WTC11 (cell line): ENCODE results near the gene LHFPL6. TPM values are rescaled to one million over a fixed set of nuclear protein-coding genes. Genes with fewer than 3 reads are reported as not detected.

Source experiments
- ATAC-seq: fragments of 200-7000 bp; cut with Tn5 transposase; 2 replicates; pipeline ENCODE4 v1.10.0; 2021; ENCODE audit warnings: mild to moderate bottlenecking, moderate library complexity
- CTCF ChIA-PET: fragments of 300-600 bp; sonication (Branson Sonifier 250); formaldehyde crosslinking; loops from one replicate; lab custom pipeline; 2021; ENCODE audit warnings: antibody characterized with exemption; lab: Charles Lee
- POLR2A ChIA-PET: fragments of 350-600 bp; sonication (Branson Sonifier 250); formaldehyde crosslinking; loops from one replicate; lab custom pipeline; 2021; ENCODE audit warnings: antibody characterized with exemption; lab: Charles Lee
- DNase-seq: peaks from one replicate; pipeline ENCODE4 v3.0.0; 2021; ENCODE audit warnings: low spot score
- H3K27ac Mint-ChIP-seq: 2 replicates; pipeline ENCODE4 v1.8.0; 2021; ENCODE audit warnings: mixed read lengths
- H3K27me3 Mint-ChIP-seq: 2 replicates; pipeline ENCODE4 v1.8.0; 2021; ENCODE audit warnings: low read depth, mild to moderate bottlenecking, moderate library complexity, mixed read lengths
- H3K36me3 Mint-ChIP-seq: 2 replicates; pipeline ENCODE4 v1.8.0; 2021; ENCODE audit warnings: mixed read lengths
- H3K4me1 Mint-ChIP-seq: 2 replicates; pipeline ENCODE4 v1.8.0; 2022; ENCODE audit warnings: mixed read lengths
- H3K4me3 Mint-ChIP-seq: 2 replicates; pipeline ENCODE4 v1.8.0; 2021; ENCODE audit warnings: mild to moderate bottlenecking, moderate library complexity, mixed read lengths
- H3K9me3 Mint-ChIP-seq: 2 replicates; pipeline ENCODE4 v1.8.0; 2021; ENCODE audit warnings: mixed read lengths
- CBFB ChIP-seq: sonication (generic); formaldehyde crosslinking; IDR thresholded peaks from 2 replicates; pipeline ENCODE4 v1.8.1; 2022; ENCODE audit warnings: mild to moderate bottlenecking, low read depth, missing genetic modification reagents
- E2F4 ChIP-seq: sonication (generic); formaldehyde crosslinking; IDR thresholded peaks from 2 replicates; pipeline ENCODE4 v1.8.1; 2022; ENCODE audit warnings: low read depth, mild to moderate bottlenecking, moderate library complexity, missing genetic modification reagents, borderline replicate concordance
- E2F5 ChIP-seq: sonication (generic); formaldehyde crosslinking; IDR thresholded peaks from 2 replicates; pipeline ENCODE4 v1.8.1; 2022; ENCODE audit warnings: mild to moderate bottlenecking, moderate library complexity, missing genetic modification reagents
- ELF4 ChIP-seq: sonication (generic); formaldehyde crosslinking; IDR thresholded peaks from 2 replicates; pipeline ENCODE4 v1.8.1; 2022; ENCODE audit warnings: low read depth, mild to moderate bottlenecking, moderate library complexity, missing genetic modification reagents
- ETV6 ChIP-seq: sonication (generic); formaldehyde crosslinking; IDR thresholded peaks from 2 replicates; pipeline ENCODE4 v1.8.1; 2022; ENCODE audit warnings: mild to moderate bottlenecking, missing genetic modification reagents
- GTF2I ChIP-seq: fragments of 250-450 bp; sonication (Bioruptor Pico); conservative IDR thresholded peaks from 2 replicates; pipeline ENCODE4 v1.4.0; 2021; ENCODE audit warnings: mild to moderate bottlenecking
- HMGXB4 ChIP-seq: sonication (generic); formaldehyde crosslinking; IDR thresholded peaks from 2 replicates; pipeline ENCODE4 v1.8.1; 2023; ENCODE audit warnings: mild to moderate bottlenecking, moderate library complexity, missing genetic modification reagents
- JUN ChIP-seq: sonication (generic); formaldehyde crosslinking; IDR thresholded peaks from 2 replicates; pipeline ENCODE4 v1.8.0; 2023; ENCODE audit warnings: mild to moderate bottlenecking, missing genetic modification reagents
- KAT7 ChIP-seq: sonication (generic); formaldehyde crosslinking; IDR thresholded peaks from 2 replicates; pipeline ENCODE4 v1.8.1; 2023; ENCODE audit warnings: missing genetic modification reagents, mild to moderate bottlenecking, borderline replicate concordance
- NFYB ChIP-seq: sonication (generic); formaldehyde crosslinking; conservative IDR thresholded peaks from 2 replicates; pipeline ENCODE4 v1.8.0; 2022; ENCODE audit warnings: low read depth, missing genetic modification reagents
- PREB ChIP-seq: sonication (generic); formaldehyde crosslinking; IDR thresholded peaks from 2 replicates; pipeline ENCODE4 v1.8.1; 2022; ENCODE audit warnings: mild to moderate bottlenecking, missing genetic modification reagents, moderate library complexity, borderline replicate concordance
- RORB ChIP-seq: fragments of 250-450 bp; sonication (Bioruptor Pico); IDR thresholded peaks from 2 replicates; pipeline ENCODE4 v1.9.0; 2021; ENCODE audit warnings: mild to moderate bottlenecking
- SOX15 ChIP-seq: fragments of 250-450 bp; sonication (Bioruptor Pico); IDR thresholded peaks from 2 replicates; pipeline ENCODE4 v1.9.0; 2021; ENCODE audit warnings: mild to moderate bottlenecking
- SP1 ChIP-seq: sonication (generic); formaldehyde crosslinking; conservative IDR thresholded peaks from 2 replicates; pipeline ENCODE4 v1.8.1; 2022; ENCODE audit warnings: missing genetic modification reagents
- TEAD4 ChIP-seq: sonication (generic); formaldehyde crosslinking; IDR thresholded peaks from 2 replicates; pipeline ENCODE4 v1.8.0; 2022; ENCODE audit warnings: mild to moderate bottlenecking, missing genetic modification reagents
- TP53 ChIP-seq: sonication (generic); formaldehyde crosslinking; IDR thresholded peaks from 2 replicates; pipeline ENCODE4 v1.8.1; 2023; ENCODE audit warnings: mild to moderate bottlenecking, missing genetic modification reagents
- ZBTB43 ChIP-seq: sonication (generic); formaldehyde crosslinking; IDR thresholded peaks from 2 replicates; pipeline ENCODE4 v1.8.1; 2023; ENCODE audit warnings: mild to moderate bottlenecking, missing genetic modification reagents
- ZMAT4 ChIP-seq: fragments of 250-450 bp; sonication (Bioruptor Pico); IDR thresholded peaks from 2 replicates; pipeline ENCODE4 v1.9.0; 2021; ENCODE audit warnings: mild to moderate bottlenecking
- ZNF263 ChIP-seq: sonication (generic); formaldehyde crosslinking; IDR thresholded peaks from 2 replicates; pipeline ENCODE4 v1.8.1; 2022; ENCODE audit warnings: low read depth, mild to moderate bottlenecking, moderate library complexity, missing genetic modification reagents
- ZNF512 ChIP-seq: sonication (generic); formaldehyde crosslinking; IDR thresholded peaks from 2 replicates; pipeline ENCODE4 v1.8.1; 2022; ENCODE audit warnings: missing genetic modification reagents, borderline replicate concordance
- ZNF532 ChIP-seq: fragments of 250-450 bp; sonication (Bioruptor Pico); IDR thresholded peaks from 2 replicates; pipeline ENCODE4 v1.9.0; 2021; ENCODE audit warnings: mild to moderate bottlenecking, borderline replicate concordance
- ZNF671 ChIP-seq: fragments of 250-450 bp; sonication (Bioruptor Pico); IDR thresholded peaks from 2 replicates; pipeline ENCODE4 v1.8.0; 2021; ENCODE audit warnings: mild to moderate bottlenecking
- ZSCAN18 ChIP-seq: fragments of 250-450 bp; sonication (Bioruptor Pico); IDR thresholded peaks from 2 replicates; pipeline ENCODE4 v2.1.2; 2022; ENCODE audit warnings: mild to moderate bottlenecking, moderate library complexity
- total RNA-seq: library from RNA; stranded (reverse); gene quantifications from 3 replicates; pipeline ENCODE4 v1.2.3, GENCODE V29; 2021

LHFPL6 gene
- total RNA-seq, 1 experiment from 2014 or later: 4.5 TPM

GRCh38 chr13:39315796-39316195 lies 287.2 kb downstream of the LHFPL6 start:
- ATAC-seq: no peak
- no peak overlapping the region for H3K27ac Mint-ChIP-seq
- ChIA-PET CTCF (no interaction called here), POLR2A (no interaction called here)
- H3K36me3 Mint-ChIP-seq: no peaks in the 10 kb centered on the region
- H3K27me3 Mint-ChIP-seq: no peaks in the 10 kb centered on the region; the same call in 1 of the 2 replicates
- no peaks in the 10 kb centered on the region for H3K4me1 Mint-ChIP-seq
- no peak for DNase-seq
- no peak overlapping the region for H3K4me3 Mint-ChIP-seq
- H3K9me3 Mint-ChIP-seq: no peaks in the 10 kb centered on the region
- TF ChIP-seq RORB (CRISPR knock-in tag) (no peak), ZNF512 (CRISPR knock-in tag) (no peak), GTF2I (CRISPR knock-in tag) (no peak), TEAD4 (no peak), KAT7 (CRISPR knock-in tag) (no peak), ZSCAN18 (no peak), ZNF671 (CRISPR knock-in tag) (no peak), SP1 (CRISPR knock-in tag) (no peak), CBFB (no peak), E2F4 (no peak), E2F5 (CRISPR knock-in tag) (no peak), PREB (CRISPR knock-in tag) (no peak), HMGXB4 (no peak), TP53 (CRISPR knock-in tag) (no peak), JUN (CRISPR knock-in tag) (no peak), ZBTB43 (CRISPR knock-in tag) (no peak)

GRCh38 chr13:39313721-39314120 lies 289.3 kb downstream of the LHFPL6 start:
- H3K27ac Mint-ChIP-seq: no peak overlapping the region
- H3K4me1 Mint-ChIP-seq: no peaks in the 10 kb centered on the region
- no peaks in the 10 kb centered on the region for H3K9me3 Mint-ChIP-seq
- no peak overlapping the region for H3K4me3 Mint-ChIP-seq
- CTCF ChIA-PET: interaction anchor here (1.9 kb wide), 1 partner anchor 302 kb away, joined by 7 read pairs; no protein-coding TSS in a partner anchor
- POLR2A ChIA-PET: no interaction called here
- no peaks in the 10 kb centered on the region for H3K36me3 Mint-ChIP-seq
- no peaks in the 10 kb centered on the region for H3K27me3 Mint-ChIP-seq
- DNase-seq (no peak), ATAC-seq (no peak)
- TF ChIP-seq ETV6 (CRISPR knock-in tag) (no peak), ZMAT4 (CRISPR knock-in tag) (no peak), NFYB (CRISPR knock-in tag) (no peak), SOX15 (CRISPR knock-in tag) (no peak), ZNF532 (CRISPR knock-in tag) (no peak), ZNF263 (CRISPR knock-in tag) (no peak), ELF4 (CRISPR knock-in tag) (no peak), TEAD4 (no peak)
